HG02884 (cell line): ENCODE measurements around the gene CD37.
"Not testable (repeated sequence)": the region's sequence is repeated elsewhere in the genome, so short reads cannot be mapped to it uniquely, and the experiment has no call there.

Experiments
- ATAC-seq: cut with Tn5 transposase; IDR thresholded peaks from one replicate; pipeline ENCODE4 v1.9.1; 2021; ENCODE audit warnings: mild to moderate bottlenecking, moderate library complexity; ENCODE audit not compliant: unreplicated experiment

CD37 gene

DNA sequence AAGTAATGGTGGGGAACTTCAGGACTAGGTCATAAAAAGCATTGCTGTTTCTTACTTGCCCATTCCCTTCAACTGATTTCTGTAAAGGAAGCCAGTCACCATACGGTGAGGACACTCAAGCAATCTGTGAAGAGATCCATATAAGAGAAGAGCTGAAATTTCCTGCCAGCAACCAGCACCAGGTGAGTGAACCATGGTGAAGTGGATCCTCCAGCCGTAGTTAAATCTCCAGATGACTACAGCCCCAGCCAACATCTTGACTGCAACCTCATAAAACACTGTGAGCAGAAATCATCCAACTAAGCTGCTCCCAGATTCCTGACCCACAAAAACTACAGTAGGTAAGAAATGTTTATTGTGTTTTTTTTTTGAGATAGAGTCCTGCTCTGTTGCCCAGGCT lies 6.5 kb upstream of the CD37 start:
- no peak for ATAC-seq

DNA sequence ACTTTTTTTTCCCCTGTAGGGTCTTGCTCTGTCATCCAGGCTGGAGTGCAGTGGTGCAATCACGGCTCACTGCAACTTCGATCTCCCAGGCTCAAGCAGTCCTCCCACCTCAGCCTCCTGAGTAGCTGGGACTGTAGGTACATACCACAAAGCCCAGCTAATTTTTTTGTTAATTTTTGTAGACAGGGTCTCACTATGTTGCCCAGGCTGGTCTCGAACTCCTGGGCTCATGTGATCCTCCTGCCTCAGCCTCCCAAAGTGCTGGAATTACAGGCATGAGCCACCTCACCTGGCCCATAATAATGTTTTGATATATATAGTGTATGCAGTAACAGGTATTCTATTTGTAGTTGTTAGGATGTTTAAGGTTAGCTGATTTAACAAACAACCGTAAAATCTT lies 4.0 kb upstream of the CD37 start:
- ATAC-seq, result not testable (repeated sequence)

DNA sequence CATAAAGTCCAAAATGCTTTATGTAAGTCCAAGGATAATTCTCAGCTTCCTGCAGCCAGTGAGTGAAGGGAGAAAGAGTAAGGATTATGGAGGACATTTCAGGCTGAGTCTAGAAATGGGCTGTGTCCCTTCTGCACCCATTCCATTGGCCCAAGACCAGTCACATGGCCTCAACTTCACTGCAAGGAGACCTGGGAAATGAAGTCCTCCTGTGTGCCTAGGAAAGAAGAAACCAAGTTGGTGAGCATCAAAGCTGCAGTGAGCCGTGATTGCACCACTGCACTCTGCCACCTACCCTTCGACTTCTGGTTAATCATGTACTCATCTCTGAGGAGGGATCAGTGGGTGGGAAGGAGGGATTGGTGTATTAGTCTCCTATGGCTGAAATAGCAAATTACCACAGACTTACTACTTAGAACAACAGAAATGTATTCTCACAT lies 3.6 kb upstream of the CD37 start:
- ATAC-seq, result peak; percentile 47

DNA sequence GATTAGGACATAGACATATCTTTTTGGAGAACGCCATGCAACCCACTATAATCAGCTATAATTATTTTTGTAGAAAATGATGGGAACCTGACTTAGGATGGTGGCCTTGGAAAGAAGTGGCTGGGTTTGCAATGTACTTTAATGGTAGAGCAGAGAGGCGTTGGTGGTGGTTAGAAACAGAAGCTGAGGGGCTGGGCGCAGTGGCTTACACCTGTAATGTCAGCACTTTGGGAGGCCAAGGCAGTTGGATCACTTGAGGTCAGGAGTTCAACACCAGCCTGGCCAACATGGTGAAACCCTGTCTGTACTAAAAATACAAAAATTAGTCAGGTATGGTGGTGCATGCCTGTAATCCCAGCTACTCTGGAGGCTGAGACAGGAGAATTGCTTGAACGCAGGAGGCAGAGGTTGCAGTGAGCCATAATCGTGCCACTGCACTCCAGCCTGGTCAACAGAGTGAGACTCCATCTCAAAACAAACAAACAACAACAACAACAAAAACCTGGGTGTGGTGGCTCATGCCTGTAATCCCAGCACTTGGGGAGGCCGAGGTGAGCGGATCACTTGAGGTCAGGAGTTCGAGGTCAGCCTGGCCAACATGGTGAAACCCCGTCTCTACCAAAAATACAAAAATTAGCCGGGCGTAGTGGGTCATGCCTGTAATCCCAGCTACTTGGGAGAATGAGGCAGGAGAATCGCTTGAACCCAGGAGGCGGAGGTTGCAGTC lies 2.4 kb upstream of the CD37 start:
- not testable (repeated sequence) for ATAC-seq

DNA sequence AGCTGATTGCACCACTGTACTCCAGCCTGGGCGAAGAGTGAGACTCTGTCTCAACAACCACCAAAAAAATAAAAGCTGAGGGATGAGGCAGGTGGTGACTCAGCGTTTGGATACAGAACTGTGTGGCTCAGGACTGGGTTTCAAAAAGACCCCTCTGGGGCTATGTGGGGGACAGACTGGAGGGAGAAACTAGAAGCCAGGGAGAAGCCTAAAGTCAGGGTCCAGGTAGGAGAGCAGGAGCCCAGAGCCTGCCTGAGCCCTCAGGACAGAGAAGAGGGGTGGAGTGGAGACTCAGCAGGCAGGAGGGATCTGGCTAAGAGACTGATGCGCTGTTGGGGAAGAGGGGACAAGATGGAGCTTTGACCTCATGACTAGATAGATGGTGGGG lies 1.8 kb upstream of the CD37 start:
- no peak for ATAC-seq

DNA sequence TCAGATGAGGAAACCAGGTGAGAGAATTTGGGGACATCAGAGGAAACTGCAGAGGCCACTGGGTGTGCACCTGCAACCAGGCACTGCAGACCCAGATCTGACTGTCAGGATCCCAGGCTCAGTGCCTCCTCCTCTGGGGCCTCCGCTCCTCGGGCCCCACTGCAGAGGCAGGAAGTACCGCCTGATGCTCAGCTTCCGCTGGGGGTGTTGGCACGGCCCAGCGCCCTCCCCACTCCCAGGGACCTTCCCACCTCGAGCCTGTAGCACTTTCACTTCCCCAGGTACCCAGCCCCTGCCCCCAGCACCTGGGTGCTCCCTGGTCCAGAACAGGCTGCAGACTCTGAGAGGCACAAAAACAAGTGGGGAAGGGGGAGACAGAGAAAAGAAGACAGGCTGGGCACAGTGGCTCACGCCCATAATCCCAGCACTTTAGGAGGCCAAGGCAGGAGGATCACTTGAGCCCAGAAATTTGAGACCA lies 1.4 kb upstream of the CD37 start:
- ATAC-seq, result no peak

DNA sequence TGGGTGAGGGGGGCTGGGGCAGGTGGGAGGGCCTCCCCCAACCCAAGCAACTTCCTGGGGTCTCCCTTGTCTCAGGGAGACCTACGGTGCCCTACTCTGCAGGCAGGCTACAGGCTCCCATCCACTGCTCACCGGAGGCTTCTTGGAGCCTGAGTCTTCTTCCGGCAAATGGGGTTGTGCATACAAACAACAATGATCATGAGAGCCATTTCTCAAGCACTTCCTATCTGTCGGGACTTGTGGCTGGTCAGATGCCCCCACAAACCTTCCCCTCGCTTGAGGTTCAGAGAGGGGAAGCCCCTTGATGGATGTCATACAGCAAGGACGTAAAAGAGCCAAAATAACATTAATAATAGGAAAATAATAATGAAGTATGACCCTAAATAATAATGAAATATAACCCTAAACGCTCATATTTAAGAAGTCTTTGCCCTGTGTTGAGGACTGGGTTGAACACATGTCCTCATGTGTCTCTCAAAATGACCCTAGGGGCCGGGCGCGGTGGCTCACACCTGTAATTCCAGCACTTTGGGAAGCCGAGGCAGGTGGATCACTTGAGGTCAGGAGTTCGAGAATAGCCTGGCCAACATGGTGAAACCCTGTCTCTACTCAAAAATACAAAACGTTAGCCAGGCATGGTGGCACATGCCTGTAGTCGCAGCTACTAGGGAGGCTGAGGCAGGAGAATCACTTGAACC lies 727 bp downstream of the CD37 start:
- ATAC-seq, result no peak

DNA sequence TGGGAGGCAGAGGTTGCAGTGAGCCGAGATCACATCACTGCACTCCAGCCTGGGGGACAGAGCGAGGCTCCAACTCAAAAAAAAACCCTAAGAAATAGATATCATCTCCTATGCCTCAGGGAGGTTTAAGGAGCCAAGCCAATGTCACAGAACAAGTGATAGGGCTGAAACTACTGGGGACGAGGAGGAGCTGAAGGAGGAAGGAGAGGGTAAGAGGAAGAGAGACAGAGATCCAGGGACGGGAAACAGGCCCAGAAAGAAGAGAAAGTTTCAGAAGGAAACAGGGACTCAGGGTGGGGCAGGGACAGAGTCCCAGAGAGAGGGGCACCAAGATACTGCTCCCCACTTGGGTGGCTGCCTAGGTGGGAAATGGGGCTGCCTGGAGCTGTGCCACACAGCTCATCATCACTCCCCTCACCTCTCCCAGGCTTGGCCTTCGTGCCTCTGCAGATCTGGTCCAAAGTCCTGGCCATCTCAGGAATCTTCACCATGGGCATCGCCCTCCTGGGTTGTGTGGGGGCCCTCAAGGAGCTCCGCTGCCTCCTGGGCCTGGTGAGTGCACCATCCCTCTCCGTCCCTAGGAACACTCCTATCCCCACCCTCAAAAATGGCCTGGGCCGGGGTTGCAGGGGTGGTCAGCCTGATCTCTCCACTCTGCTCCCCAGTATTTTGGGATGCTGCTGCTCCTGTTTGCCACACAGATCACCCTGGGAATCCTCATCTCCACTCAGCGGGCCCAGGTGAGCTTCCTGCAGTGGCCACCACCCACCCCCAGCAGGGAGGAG lies 1.5 kb downstream of the CD37 start:
- ATAC-seq, result no peak

DNA sequence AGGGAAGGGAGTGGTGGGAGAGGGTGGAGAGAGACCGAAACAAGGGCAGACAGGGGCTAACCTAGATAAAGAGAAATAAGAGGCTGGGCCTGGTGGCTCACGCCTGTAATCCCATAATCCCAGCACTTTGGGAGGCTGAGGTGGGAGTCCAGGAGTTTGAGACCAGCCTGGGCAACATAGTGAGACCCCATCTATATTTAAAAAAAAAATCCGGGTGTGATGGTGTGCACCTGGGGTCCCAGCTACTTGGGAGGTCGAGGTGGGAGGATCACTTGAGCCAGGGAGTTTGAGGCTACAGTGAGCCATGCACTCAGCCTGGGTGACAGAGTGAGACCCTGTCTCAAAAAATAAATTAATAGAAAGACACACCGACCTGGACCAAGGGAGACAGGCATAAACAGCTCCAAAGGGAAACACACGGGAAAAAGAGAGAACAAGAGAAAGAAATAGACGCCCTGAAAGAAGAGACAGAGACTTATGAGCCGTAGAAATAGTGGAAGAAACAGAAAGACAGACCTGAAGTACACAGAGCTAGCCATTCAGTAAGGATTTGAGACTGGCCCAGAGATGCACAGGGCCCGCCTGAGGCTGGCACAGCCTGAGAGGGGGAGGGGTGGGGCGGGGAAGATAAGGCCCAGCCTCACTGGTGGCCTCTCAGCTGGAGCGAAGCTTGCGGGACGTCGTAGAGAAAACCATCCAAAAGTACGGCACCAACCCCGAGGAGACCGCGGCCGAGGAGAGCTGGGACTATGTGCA lies 2.2 kb downstream of the CD37 start:
- ATAC-seq, result no peak

DNA sequence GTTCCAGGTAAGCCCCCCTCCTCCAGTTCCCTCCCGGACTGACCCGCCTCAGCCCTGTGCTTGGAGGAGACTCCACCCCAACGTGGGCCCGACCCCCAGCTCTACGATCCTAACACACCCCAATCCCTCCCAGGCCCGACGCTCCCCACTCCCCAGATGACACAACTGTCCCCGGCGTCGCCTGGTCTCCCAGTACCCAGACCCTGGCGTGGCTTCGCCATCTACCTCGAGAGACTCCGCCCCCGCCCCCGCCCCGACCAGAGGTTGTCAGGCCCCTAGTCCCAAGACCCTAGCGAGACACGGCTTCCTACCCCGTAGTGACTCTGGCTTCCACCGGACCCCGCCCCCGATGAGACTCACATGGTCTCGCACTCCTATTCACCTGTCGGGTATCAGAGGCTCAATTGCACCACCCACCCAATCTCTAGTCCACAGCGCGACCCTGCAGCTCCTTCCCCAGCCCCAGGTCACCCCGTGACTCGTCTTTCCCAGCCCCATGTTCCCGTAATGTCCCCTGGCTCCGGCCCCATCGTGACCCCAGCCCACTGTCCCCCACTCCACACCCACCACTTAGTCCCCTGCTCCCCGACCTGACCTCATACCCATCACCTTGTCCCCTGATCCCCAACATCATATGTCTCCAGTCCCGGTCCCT lies 2.9 kb downstream of the CD37 start:
- ATAC-seq, result no peak

DNA sequence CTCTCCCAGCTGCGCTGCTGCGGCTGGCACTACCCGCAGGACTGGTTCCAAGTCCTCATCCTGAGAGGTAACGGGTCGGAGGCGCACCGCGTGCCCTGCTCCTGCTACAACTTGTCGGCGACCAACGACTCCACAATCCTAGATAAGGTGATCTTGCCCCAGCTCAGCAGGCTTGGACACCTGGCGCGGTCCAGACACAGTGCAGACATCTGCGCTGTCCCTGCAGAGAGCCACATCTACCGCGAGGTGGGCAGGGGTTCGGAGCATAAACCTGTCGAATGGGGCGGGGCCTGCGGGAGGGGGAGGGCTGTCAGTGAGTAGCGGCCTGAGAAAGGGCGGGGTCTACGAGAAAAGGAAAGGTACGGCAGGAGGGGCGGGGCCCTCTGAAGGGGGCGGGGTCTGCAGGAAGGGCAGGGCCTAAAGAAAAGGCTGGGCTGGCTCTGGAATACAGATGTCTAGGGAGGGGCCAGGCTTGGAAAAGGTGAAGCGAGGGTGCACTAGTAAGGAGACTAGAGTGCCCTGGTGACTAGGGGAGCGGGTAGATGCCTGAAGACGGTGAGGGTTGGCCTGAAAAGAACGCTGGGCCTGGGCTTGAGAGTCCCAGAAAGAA lies 3.6 kb downstream of the CD37 start:
- no peak for ATAC-seq

DNA sequence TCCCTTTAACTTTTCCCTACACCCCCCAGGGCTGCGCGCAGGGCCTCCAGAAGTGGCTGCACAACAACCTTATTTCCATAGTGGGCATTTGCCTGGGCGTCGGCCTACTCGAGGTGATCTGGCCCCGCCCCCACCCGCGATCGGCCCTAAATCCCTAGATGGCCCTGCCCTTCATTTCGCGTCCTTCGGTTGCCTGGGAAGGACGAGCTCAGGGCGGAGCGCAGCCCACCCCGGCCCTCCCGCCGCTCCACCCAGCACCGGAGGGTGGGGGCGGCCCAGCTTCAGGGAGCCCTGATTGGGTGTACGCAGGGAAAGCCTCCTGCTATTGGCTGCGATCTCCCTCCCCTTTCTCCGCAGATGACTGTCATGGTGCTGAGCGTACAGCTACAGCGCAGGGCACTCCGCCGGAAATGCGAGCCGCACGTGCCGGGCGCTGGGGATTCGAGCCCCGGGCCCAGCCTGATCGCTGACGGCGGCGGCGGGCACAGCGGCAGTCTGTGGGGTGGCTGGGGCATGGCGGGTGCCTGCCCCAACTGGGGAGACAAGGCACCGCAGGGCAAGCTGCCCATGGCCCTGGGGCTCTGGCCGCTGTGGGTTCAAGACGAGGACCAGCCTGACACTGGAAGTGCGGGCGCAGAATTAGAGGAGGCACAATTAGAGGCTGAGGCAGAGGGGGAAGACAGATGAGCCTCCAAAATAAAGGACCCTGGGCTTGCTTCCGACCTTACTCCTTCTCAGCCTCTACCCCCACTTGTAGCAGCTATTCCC lies 4.3 kb downstream of the CD37 start:
- no peak for ATAC-seq

DNA sequence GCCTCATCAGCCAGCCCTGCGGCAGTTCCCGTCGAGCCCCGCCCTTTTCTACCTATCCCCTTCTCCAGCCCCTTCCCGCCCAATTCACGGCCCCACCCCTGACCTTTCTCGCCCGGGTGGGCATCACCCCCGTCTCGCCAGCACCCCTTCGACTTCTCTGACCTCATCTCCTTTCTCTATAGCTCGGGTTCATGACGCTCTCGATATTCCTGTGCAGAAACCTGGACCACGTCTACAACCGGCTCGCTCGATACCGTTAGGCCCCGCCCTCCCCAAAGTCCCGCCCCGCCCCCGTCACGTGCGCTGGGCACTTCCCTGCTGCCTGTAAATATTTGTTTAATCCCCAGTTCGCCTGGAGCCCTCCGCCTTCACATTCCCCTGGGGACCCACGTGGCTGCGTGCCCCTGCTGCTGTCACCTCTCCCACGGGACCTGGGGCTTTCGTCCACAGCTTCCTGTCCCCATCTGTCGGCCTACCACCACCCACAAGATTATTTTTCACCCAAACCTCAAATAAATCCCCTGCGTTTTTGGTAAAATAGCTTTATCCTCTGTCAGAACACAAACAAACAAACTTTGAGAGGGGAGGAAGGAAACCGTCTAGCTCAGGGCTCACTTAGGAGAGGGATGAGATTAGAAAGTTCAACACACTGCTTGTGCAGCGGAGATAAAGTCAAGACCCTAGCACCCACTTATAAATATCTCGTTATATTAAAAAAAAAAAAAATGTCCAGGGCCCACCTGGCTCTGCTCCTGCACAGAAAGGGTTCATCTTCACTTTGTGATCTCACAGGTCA lies 5.1 kb downstream of the CD37 start:
- ATAC-seq, result peak; percentile 43

DNA sequence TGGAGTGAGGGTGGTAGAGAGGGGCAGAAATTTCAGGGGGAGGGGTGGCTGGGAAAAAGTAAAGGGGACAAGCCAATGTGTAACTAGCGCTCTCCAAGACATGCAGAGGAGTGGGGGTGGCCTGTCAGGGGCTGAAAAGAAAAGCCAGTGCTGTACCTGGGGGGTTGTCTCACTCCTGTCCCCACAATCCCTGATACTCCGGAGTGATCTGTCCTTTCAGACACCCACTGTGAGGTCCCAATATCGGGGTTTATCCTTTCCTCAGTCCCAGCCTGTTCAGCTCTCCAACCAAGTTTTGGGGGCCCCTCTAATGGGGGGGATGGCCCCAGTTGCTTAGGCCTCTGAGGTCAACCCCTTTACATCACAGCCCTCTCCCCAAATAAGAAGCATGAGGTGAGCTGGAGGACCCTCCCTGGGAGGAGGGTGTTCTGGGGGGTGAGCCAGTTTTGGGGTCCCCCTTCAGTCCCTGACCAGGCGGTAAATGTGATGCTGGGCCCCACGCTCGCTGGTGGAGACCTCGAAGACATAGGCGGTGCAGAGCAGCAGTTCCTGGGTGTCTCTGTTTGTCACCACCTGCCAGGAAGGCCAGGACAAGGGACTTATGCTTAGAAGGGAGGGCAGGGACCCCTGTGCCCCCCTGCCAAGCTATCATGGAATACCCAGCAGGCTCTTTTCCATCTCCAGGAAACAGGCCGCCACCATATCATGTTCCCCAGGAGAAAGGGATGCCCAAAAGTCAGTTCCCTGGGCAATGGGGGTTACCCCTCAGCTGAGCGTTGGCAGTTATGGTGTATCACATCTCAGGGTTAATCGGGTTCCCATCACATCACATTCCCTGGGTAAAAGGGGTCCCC lies 5.9 kb downstream of the CD37 start:
- no peak for ATAC-seq

DNA sequence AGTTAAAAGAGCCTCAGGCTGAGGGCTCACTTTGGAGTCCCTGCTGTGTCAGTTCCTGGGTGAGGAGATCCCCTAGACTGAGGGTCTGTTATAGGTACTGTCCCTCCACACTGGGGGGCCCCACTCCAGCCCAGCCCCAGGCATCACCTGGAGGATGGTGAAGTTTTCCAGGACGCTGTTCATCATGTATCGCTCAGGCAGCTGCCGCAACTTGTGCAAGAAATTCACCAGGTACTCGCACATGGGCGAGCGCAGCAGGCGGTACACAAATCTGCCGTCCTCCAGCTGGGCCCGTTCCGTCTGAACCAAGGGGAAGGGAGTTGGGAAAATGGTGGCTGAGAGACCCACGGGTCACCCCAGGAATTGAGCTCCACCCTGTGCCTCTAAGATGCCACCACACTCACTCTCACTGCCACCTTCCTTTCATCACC lies 7.1 kb downstream of the CD37 start:
- ATAC-seq, result no peak

DNA sequence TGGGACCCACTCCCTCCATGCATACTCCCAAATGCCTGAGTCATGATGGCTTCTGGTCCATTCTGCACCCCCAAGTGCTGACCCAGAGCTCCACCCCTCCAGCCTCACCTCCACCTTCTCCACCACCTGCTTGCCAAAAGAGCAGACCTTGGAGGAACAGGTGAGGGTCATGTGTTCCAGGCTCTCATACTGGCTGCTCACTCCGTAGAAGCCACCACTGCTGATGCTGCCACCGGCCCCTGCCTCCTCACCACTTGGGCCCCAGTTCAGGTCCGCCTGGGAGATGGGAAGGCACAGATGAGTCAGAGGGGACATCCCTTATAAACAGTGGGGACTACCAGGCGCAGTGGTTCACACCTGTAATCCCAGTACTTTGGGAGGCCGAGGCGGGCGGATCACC lies 7.9 kb downstream of the CD37 start:
- ATAC-seq, result no peak
